ENCODE measurements around the gene ERC2. TPM values are rescaled to one million over a fixed set of nuclear protein-coding genes. Genes with fewer than 3 reads are reported as not detected.

ERC2 gene
- total and polyA plus RNA-seq, 2 of the 8 experiments (the other 6 are each of a cell fraction or from before 2014, with no cell fraction given), result 16.4 to 22.8 TPM

DNA sequence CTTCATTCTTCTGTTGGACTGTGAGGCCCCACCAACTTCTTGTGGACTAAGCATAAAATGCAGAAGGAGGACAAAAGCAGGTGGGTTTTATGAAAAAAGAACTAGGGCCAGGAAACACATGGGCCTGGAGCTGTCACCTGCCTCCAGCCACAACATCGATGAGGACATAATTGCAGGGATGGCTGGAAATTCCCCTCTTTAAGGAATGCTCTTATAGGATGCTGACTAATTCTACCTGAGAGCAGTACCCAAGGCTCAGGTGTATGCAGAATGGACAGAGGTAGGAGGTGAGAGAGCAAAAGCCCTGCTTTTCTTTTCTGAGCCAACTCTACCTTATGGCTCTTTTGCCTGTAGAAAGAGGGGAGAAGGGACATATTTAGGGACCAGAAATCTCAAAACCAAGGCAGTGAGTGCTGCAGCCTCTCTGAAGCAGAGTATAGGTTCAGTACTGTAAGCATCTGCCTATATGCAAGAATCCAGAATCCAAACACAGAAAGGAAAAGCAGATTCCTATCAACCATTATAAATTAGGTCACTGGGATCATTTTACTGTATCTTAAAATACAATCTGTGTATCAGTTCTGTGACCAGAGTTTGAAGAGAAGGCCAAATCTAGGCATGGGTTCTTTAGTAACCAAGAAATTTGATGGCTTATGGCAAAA, 775.8 kb downstream of the ERC2 start:
- no peak for DNase-seq (ENCODE audit: low read depth in 1 of 2, low spot score in 2 of 2)
- H3K27me3 ChIP-seq (replicated peaks in 1 of 4; ENCODE audit: control insufficient read depth in 3 of 4, extremely low read depth in 1 of 4, insufficient read depth in 3 of 4, low read length in 3 of 4), result no peaks in the 10 kb centered on the region
- H4K5ac ChIP-seq (ENCODE audit: insufficient read length, low read depth, low read length), result no peak overlapping the region
- FAIRE-seq, result no peak
- no peak overlapping the region for H4K8ac ChIP-seq (ENCODE audit: extremely low read depth, insufficient read depth, low read length)
- no peak overlapping the region; the same call in 1 of the 2 replicates for H2BK12ac ChIP-seq (ENCODE audit: low read depth, low read length)
- no peak overlapping the region for H2BK20ac ChIP-seq (ENCODE audit: low read length)
- no peaks in the 10 kb centered on the region for H3K23me2 ChIP-seq (ENCODE audit: low read depth, low read length)
- no peak overlapping the region for H2BK5ac ChIP-seq (ENCODE audit: low read depth, low read length)
- ChIA-PET POLR2A (ENCODE audit: partially characterized antibody) (no interaction called here), CTCF (ENCODE audit: partially characterized antibody) (interaction anchor here (1.2 kb wide), 1 partner anchor 29 kb away, joined by 3 read pairs; no protein-coding TSS in a partner anchor)
- H4K91ac ChIP-seq (replicated peaks; ENCODE audit: insufficient read length, low read length), result no peak overlapping the region
- H2AFZ ChIP-seq (ENCODE audit: low read length), result no peak overlapping the region
- H3K9ac ChIP-seq (replicated peaks in 1 of 4; ENCODE audit: extremely low read depth in 1 of 4, low read depth in 3 of 4, low read length in 3 of 4), result no peak overlapping the region
- no peak overlapping the region for H2BK120ac ChIP-seq (replicated peaks; ENCODE audit: low read depth, low read length)
- no peak overlapping the region for H3K4me2 ChIP-seq (ENCODE audit: insufficient read depth in 1 of 2, low read depth in 2 of 2, low read length in 2 of 2)
- H3K79me1 ChIP-seq (ENCODE audit: low read depth, low read length), result no peaks in the 10 kb centered on the region
- H3K4ac ChIP-seq (replicated peaks; ENCODE audit: insufficient read length, low read depth, low read length), result no peak overlapping the region
- H3K9me3 ChIP-seq (ENCODE audit: insufficient read depth in 2 of 2, low read depth in 1 of 2, low read length in 1 of 2), result no peaks in the 10 kb centered on the region
- H2AK5ac ChIP-seq (ENCODE audit: low read depth, low read length), result no peak overlapping the region
- no peak overlapping the region for H3K4me3 ChIP-seq (ENCODE audit: extremely low read depth in 1 of 4, insufficient read depth in 2 of 4, low read depth in 3 of 4, low read length in 4 of 4)
- H2BK15ac ChIP-seq (ENCODE audit: low read length), result no peak overlapping the region
- H3K56ac ChIP-seq (replicated peaks; ENCODE audit: insufficient read length, low read depth, low read length), result no peak overlapping the region
- no peaks in the 10 kb centered on the region for H3K79me2 ChIP-seq (ENCODE audit: control insufficient read depth in 1 of 2, insufficient read depth in 2 of 2, low read length in 2 of 2)
- H3K4me1 ChIP-seq (replicated peaks in 1 of 4; ENCODE audit: control insufficient read depth in 3 of 4, insufficient read depth in 4 of 4, low read length in 3 of 4), result peaks cover 0 to 19% (median 11%) of the 10 kb centered on the region in 4 experiments
- no peak overlapping the region for H3K14ac ChIP-seq (ENCODE audit: insufficient read length)
- no peak overlapping the region for H3K18ac ChIP-seq (ENCODE audit: extremely low read depth, low read length)
- H3K27ac ChIP-seq (ENCODE audit: low read depth, low read length), result no peak overlapping the region
- no peaks in the 10 kb centered on the region for H4K20me1 ChIP-seq (replicated peaks in 1 of 2; ENCODE audit: control insufficient read depth in 1 of 2, insufficient read depth in 2 of 2, low read length in 2 of 2)
- peaks cover 0 to 5% (median 0%) of the 10 kb centered on the region in 4 experiments; a peak in 2 of 8 replicates for H3K36me3 ChIP-seq (ENCODE audit: control insufficient read depth in 2 of 4, insufficient read depth in 4 of 4, low read length in 3 of 4)
- H3K23ac ChIP-seq (ENCODE audit: insufficient read length), result no peak overlapping the region
- WGBS, 2 experiments (ENCODE audit: extremely low coverage in 1 of 2, insufficient coverage in 1 of 2, insufficient read length in 1 of 2, insufficient replicate concordance in 2 of 2, low coverage in 1 of 2, low lambda C conversion rate in 2 of 2, missing lambda C conversion rate in 1 of 2), result 89% methylated on average over 1 of the region's 1 CpG; no CpG with 5 or more reads in 1 of the 2 experiments
- TF ChIP-seq RFX5 (IDR thresholded peaks at IDR 0.05; ENCODE audit: borderline replicate concordance, low read depth, low read length) (no peak), SP1 (IDR thresholded peaks at IDR 0.05; ENCODE audit: low read depth, low read length) (no peak), TEAD4 (IDR thresholded peaks at IDR 0.05; ENCODE audit: low read depth, low read length) (no peak), CHD1 (IDR thresholded peaks at IDR 0.05; ENCODE audit: low read depth, low read length) (no peak), CTBP2 (IDR thresholded peaks at IDR 0.05; ENCODE audit: borderline replicate concordance, insufficient read depth, insufficient read length, low read length) (no peak), HDAC2 (IDR thresholded peaks at IDR 0.05; ENCODE audit: borderline replicate concordance in 1 of 2, low read depth in 2 of 2, low read length in 2 of 2) (no peak), EP300 (IDR thresholded peaks at IDR 0.05; ENCODE audit: borderline replicate concordance in 1 of 2, low read depth in 2 of 2, low read length in 2 of 2) (no peak), MAFK (IDR thresholded peaks at IDR 0.05; ENCODE audit: low read depth, low read length) (no peak), MAX (IDR thresholded peaks at IDR 0.05) (no peak), POU5F1 (IDR thresholded peaks at IDR 0.05; ENCODE audit: low read depth, low read length) (no peak), BRCA1 (IDR thresholded peaks at IDR 0.05; ENCODE audit: low read depth, low read length) (no peak), SP4 (IDR thresholded peaks at IDR 0.05; ENCODE audit: low read length) (no peak), TAF7 (optimal IDR thresholded peaks at IDR 0.05; ENCODE audit: borderline replicate concordance, low read depth, low read length) (no peak)

All from H1 (cell line).